ENCODE data around the gene PIGK. TPM values are rescaled to one million over a fixed set of nuclear protein-coding genes. Genes with fewer than 3 reads are reported as not detected.

The PIGK gene
- total and polyA plus RNA-seq, 2 of the 4 experiments (the other 2 are of a cell fraction): 15.6 to 21.2 TPM

DNA sequence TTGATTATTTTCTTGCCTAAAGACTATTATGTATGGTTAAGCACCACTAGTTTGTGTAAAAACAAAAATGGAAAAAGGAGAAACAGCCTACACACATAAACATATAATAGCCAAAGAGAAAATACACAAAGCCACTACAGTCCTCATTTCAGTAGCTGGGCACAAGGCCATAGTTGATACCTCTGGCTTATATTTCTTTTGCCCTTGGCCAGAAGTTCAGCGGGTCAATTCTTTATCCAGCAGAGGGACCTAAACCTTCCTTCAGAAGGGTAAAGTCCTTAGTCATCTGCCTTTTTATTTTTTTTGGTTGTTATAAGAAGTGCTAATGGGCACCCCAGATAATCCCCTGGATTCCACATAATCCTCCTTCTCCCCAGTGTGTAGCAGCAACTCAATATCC lies 134.1 kb downstream of the PIGK start:
- no peak overlapping the region for H3K18ac ChIP-seq (ENCODE audit: low read depth, low read length)
- no peak overlapping the region for H3K9ac ChIP-seq (ENCODE audit: low read depth, low read length)
- H4K20me1 ChIP-seq (ENCODE audit: insufficient read depth, low read length): no peaks in the 10 kb centered on the region
- H3K36me3 ChIP-seq (ENCODE audit: control insufficient read depth, insufficient read depth, low read length): no peaks in the 10 kb centered on the region
- no peak overlapping the region for H3K27ac ChIP-seq (ENCODE audit: insufficient read depth, low read length)
- in situ Hi-C loops (cut with MboI; ENCODE audit: low sequenced_read_pairs): no loop called here
- BruUV-seq (replicated peaks): no TSS peak
- no peak overlapping the region for H3K4me2 ChIP-seq (ENCODE audit: low read depth, low read length)
- no peaks in the 10 kb centered on the region for H3K27me3 ChIP-seq (ENCODE audit: control insufficient read depth, insufficient read depth, low read length)
- no peak overlapping the region for H3K14ac ChIP-seq (replicated peaks; ENCODE audit: low read depth, low read length)
- intact Hi-C loops (cut with micrococcal nuclease): no loop called here
- TF ChIP-seq, protein P1, sequence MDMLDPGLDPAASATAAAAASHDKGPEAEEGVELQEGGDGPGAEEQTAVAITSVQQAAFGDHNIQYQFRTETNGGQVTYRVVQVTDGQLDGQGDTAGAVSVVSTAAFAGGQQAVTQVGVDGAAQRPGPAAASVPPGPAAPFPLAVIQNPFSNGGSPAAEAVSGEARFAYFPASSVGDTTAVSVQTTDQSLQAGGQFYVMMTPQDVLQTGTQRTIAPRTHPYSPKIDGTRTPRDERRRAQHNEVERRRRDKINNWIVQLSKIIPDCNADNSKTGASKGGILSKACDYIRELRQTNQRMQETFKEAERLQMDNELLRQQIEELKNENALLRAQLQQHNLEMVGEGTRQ (IDR thresholded peaks at IDR 0.05; ENCODE audit: low read depth, low read length): no peak
- TF ChIP-seq, protein P2, sequence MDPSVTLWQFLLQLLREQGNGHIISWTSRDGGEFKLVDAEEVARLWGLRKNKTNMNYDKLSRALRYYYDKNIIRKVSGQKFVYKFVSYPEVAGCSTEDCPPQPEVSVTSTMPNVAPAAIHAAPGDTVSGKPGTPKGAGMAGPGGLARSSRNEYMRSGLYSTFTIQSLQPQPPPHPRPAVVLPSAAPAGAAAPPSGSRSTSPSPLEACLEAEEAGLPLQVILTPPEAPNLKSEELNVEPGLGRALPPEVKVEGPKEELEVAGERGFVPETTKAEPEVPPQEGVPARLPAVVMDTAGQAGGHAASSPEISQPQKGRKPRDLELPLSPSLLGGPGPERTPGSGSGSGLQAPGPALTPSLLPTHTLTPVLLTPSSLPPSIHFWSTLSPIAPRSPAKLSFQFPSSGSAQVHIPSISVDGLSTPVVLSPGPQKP (IDR thresholded peaks at IDR 0.05; ENCODE audit: borderline replicate concordance, low read depth, low read length): no peak
- no peak for TF ChIP-seq MXI1 (IDR thresholded peaks at IDR 0.05; ENCODE audit: borderline replicate concordance, low read depth, low read length)
- TF ChIP-seq RFX5 (IDR thresholded peaks at IDR 0.05; ENCODE audit: low read depth, low read length): no peak
- no peak for TF ChIP-seq RAD21 (IDR thresholded peaks at IDR 0.05; ENCODE audit: low read length)
- TF ChIP-seq SMC3 (IDR thresholded peaks at IDR 0.05; ENCODE audit: low read depth, low read length): no peak
- no peak for TF ChIP-seq NFE2L2 (IDR thresholded peaks at IDR 0.05; ENCODE audit: low read depth, low read length)
- no peak for TF ChIP-seq RCOR1 (IDR thresholded peaks at IDR 0.05; ENCODE audit: insufficient replicate concordance, low read length)
- no peak for TF ChIP-seq POLR2A (IDR thresholded peaks at IDR 0.05; ENCODE audit: low read depth, low read length)
- TF ChIP-seq MAFK (IDR thresholded peaks at IDR 0.05; ENCODE audit: low read depth, low read length): no peak
- TF ChIP-seq FOS (IDR thresholded peaks at IDR 0.05; ENCODE audit: low read depth, low read length): no peak
- no peak for TF ChIP-seq BHLHE40 (IDR thresholded peaks at IDR 0.05; ENCODE audit: low read depth, low read length)
- no peak for TF ChIP-seq CEBPB (IDR thresholded peaks at IDR 0.05; ENCODE audit: low read depth, low read length)
- no peak overlapping the region for H4K91ac ChIP-seq (ENCODE audit: insufficient read depth, low read depth, low read length)
- no peak overlapping the region for H3K4ac ChIP-seq (ENCODE audit: low read depth, low read length)
- POLR2A ChIA-PET (ENCODE audit: unreplicated experiment): no interaction called here
- H3K9me3 ChIP-seq (ENCODE audit: control insufficient read depth, insufficient read depth, low read length): no peaks in the 10 kb centered on the region
- dilution Hi-C loops (cut with HindIII; ENCODE audit: low sequenced_read_pairs, unreplicated experiment): no loop called here
- no peaks in the 10 kb centered on the region for H3K79me1 ChIP-seq (ENCODE audit: low read depth in 1 of 2, low read length in 2 of 2)
- no peak overlapping the region for H2BK15ac ChIP-seq (ENCODE audit: low read depth, low read length)
- no peak for DNase-seq
- H3K4me3 ChIP-seq (ENCODE audit: insufficient read depth, low read depth, low read length): no peak overlapping the region
- H2AK5ac ChIP-seq (ENCODE audit: low read depth, low read length): no peak overlapping the region
- no peak overlapping the region for H3K23ac ChIP-seq (ENCODE audit: low read depth, low read length)
- CTCF ChIA-PET: no interaction called here
- H3K9me1 ChIP-seq (ENCODE audit: insufficient read depth, low read length): no peaks in the 10 kb centered on the region; the same call in 1 of the 2 replicates
- ATAC-seq (ENCODE audit: low read depth): no peak
- H2BK5ac ChIP-seq (ENCODE audit: low read depth, low read length, poor library complexity, severe bottlenecking): no peak overlapping the region
- no peak overlapping the region for H2AFZ ChIP-seq (replicated peaks; ENCODE audit: low read length, poor library complexity)
- no peak overlapping the region for H4K8ac ChIP-seq (ENCODE audit: low read depth in 2 of 2, low read length in 2 of 2)
- no peak overlapping the region for H2BK20ac ChIP-seq (ENCODE audit: low read depth, low read length)
- H3K4me1 ChIP-seq (ENCODE audit: control insufficient read depth, insufficient read depth, low read length): no peaks in the 10 kb centered on the region
- H3K56ac ChIP-seq (ENCODE audit: extremely low read depth, insufficient read depth, low read length): no peak overlapping the region
- no CpG with 5 or more reads among the region's 1 CpG for WGBS, 2 experiments (ENCODE audit: extremely low coverage in 2 of 2, insufficient read length in 1 of 2)
- no peak overlapping the region for H2BK120ac ChIP-seq (ENCODE audit: low read depth, low read length)
- no peak overlapping the region for H4K5ac ChIP-seq (ENCODE audit: low read depth, low read length)
- H2AK9ac ChIP-seq (replicated peaks; ENCODE audit: low read depth, low read length, poor library complexity): no peak overlapping the region

Measured in IMR-90 (cell line).